ENCODE data around the gene PHLDA3.

DNA sequence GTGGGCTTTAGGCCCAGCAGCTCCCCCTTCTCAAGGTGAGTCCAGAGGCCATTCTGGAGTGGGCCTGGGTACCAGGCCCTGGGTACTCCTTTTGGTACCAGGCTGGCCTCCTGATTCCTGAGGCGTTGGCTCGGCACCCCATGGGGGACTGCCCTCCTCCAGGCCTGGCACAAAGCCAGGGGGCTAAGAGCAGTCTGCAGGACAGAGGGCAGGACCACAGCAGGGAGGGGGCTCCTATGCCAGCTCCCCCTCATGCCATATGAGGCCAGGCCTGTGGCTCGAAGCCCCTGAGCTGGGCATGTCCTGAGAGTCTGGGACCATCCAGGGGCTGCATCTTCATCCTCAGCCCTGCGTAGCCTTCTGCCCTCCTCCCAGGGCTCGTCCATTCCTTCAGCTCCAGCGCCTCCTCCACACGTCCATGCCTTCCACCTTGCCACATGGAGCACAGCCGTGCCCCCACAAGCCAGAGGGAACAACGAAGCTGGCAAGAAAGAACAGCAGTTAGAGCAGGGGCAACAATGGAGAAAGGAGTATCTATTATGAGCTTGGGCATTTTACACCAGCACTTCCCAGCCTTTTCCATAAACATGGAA lies 3.2 kb downstream of the PHLDA3 start:
- TF ChIP-seq, protein P1, sequence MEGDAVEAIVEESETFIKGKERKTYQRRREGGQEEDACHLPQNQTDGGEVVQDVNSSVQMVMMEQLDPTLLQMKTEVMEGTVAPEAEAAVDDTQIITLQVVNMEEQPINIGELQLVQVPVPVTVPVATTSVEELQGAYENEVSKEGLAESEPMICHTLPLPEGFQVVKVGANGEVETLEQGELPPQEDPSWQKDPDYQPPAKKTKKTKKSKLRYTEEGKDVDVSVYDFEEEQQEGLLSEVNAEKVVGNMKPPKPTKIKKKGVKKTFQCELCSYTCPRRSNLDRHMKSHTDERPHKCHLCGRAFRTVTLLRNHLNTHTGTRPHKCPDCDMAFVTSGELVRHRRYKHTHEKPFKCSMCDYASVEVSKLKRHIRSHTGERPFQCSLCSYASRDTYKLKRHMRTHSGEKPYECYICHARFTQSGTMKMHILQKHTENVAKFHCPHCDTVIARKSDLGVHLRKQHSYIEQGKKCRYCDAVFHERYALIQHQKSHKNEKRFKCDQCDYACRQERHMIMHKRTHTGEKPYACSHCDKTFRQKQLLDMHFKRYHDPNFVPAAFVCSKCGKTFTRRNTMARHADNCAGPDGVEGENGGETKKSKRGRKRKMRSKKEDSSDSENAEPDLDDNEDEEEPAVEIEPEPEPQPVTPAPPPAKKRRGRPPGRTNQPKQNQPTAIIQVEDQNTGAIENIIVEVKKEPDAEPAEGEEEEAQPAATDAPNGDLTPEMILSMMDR (IDR thresholded peaks at IDR 0.05): no peak
- TF ChIP-seq POLR2AphosphoS5 (IDR thresholded peaks at IDR 0.05) (no peak), POLR2A (IDR thresholded peaks at IDR 0.05) (no peak)

Data from sigmoid colon (tissue), 4 donors.